Activated T-helper 9 cell treated with anti-CD3 and anti-CD28 coated beads, Interleukin-2, amount 50 U/mL, for 16 hours (primary cell): ENCODE data around the gene KAT8.
A peak's percentile ranks its signal among the peaks of the same experiment; 100 is the strongest.

Experiments used
- DNase-seq: peaks from one replicate; pipeline ENCODE4 v3.0.0-alpha.2; 2020; ENCODE audit warnings: low read depth

KAT8 gene

GRCh38 chr16:31117384-31118222, at the start of gene KAT8:
Gene KAT8, plus strand, starts transcription at chr16:31117664. Its CDS starts 18 bp downstream, at chr16:31117682.
- DNase-seq, result peak; percentile 95

DNA sequence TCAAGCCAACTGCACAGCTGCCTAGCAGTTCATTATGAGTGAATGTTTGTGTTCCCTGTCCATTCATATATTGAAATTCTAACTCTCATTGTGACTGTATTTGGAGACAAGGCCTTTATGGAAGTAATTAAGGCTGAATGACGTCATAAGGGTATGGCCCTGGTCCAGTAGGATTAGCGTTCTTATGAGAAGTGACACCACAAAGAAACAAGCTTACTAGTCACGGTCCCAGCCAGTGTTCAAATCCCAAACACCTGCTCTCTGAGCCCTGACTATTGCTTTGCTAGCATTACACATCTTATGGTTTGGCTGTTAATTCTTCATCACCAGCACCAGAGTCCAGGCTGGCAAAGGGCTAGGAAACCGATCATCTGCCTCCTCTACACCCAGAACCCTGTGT, 45.6 kb upstream of the KAT8 start:
- no peak for DNase-seq

DNA sequence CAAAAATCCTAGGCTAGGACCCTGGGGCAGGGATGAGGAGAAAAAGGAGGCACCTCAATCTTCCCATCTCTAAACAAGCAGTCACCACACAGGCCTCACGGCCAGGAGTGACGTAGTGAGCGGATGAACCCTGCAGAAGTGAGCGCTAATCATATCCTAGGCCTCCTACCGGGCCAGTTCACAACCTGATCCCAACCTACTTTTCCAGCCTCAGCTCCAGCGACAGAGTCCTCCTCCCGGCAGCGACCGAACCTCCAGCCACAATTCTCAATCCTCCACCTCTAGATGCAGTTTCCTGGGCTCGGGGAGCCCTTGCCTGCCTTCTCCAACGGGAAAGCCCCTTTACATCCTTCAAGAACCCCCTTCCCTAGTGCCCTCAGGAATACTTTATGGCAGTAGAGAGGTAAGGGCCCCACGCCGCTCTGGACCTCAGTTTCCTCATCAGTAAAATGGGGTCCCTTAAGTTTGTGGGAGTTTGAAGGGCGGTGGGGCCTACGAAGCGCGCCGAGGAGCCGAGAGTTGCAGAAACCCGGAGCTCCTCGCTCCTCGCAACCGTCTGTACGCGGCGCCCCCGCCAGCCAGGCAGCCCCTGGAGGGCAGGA, 44.8 kb upstream of the KAT8 start:
- DNase-seq, result no peak

DNA sequence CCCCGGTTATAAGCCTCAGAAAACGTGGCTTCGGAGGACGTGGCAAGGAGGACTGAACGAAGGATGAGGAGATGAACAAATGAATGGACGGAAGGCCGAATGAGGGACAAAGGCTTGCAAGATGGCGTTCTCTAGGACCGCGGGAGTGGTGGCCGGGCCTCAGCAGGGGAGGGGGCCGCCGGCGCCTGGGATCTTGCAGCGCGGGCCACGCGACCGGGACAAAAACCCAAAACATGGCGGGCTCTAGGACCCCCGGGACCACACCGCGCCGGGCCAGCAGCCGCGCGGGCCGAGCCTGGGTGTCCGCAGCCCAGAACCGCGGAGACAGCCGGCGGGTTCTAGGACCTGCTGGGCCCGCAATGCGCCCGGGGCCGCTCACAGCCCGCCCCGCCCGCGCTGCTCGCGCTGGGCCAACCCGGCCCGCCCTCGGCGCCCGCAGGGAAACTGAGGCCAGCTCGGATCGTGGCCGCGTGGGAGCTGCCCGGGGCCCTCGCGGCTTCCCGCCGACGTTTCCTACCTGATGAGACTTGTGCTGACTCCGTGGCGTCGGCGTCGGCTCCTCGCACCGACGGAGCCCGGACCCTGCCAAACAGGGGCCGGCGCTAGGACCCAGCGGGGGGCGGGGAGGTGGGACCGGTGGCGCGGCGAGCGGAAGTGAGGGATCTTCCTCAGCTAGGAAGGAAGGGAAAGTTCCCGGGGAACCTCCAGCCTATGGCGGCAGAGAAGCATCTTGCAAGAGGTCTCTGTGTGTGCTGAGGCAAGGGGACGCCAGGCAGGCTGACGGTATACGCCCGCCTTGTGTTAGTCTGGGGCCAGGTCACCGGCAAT, 44.1 kb upstream of the KAT8 start:
- peak; percentile 80 for DNase-seq

DNA sequence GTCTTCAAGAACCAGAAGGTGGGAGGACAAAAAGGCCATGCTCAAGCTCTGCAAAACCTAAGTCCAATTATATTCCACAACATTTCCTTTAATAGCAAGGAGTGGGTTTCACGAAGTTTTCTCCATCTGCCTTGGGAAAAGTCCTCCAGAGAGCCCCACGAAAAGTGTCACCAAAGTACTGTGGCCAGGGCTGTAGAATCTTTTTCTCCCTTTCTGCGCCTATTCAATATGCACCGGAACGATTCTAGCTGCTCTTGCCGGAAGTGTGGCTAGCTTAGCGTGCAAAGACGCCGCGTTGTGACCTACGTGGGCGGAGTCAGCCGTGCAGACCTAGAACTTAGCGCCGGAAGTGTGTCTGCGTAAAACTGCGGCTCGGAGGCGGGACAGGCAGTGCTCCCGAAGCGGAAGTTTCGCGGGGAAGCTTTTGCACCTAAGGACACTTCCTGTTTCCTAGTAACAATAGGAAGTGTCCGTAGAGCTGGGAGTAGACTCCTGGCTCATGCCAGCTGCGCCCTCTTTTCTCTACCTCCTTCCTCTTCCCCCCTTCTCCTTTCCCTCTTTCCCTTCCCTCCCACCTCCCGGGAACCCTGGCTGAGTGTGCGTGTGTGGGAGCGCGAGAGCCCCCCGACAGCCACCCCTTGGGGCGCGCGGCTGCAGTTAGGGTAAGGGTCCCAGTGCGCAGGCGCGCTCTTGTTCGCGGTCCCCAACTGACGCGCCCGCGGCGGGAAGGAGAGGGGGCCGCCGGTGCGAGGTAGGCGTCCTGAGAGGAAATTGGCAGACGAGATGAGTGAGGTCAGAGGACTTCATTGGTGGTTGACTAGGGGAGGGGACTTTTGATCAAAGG, 43.3 kb upstream of the KAT8 start, which contains the start of the genes ZNF646 and ZNF668:
TSS of gene ZNF646 (plus strand) at position 453 of the 844 bp plus-strand sequence. CDS start 1,903 bp downstream, outside the sequence.
TSS of gene ZNF668 (minus strand) at position 271 of the 844 bp plus-strand sequence. CDS start 9,781 bp downstream, outside the sequence.
- peak; percentile 96 for DNase-seq

DNA sequence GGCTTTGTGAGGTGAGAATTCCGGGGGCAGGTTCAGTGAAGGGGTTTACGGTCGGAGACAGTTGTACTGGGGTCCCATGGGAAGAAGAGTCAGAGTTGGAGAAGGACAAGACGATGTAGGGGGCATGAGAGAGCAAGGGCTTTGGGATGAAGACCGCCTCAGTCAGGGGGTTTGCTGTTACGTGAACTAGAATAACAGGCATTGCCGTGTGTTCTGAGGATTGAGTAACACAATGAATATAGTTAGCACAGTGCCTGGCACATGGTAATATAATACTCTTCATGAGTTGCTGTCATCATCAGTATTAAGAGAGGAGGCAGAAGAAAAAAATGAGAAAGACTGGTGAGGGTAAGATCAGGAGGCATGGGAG, 42.7 kb upstream of the KAT8 start:
- DNase-seq, result no peak

- DNase-seq, result no peak
Observed at GRCh38 chr16:31076319-31076718, 41.1 kb upstream of the KAT8 start.

DNA sequence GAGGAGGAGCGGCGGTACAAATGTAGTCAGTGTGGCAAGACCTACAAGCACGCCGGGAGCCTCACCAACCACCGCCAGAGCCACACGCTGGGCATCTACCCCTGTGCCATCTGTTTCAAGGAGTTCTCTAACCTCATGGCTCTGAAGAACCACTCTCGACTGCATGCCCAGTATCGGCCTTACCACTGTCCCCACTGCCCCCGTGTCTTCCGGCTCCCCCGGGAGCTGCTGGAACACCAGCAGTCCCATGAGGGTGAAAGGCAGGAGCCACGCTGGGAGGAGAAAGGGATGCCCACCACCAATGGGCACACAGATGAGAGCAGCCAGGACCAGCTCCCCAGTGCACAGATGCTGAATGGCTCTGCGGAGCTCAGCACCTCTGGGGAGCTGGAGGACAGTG, 40.4 kb upstream of the KAT8 start:
- DNase-seq, result no peak

DNA sequence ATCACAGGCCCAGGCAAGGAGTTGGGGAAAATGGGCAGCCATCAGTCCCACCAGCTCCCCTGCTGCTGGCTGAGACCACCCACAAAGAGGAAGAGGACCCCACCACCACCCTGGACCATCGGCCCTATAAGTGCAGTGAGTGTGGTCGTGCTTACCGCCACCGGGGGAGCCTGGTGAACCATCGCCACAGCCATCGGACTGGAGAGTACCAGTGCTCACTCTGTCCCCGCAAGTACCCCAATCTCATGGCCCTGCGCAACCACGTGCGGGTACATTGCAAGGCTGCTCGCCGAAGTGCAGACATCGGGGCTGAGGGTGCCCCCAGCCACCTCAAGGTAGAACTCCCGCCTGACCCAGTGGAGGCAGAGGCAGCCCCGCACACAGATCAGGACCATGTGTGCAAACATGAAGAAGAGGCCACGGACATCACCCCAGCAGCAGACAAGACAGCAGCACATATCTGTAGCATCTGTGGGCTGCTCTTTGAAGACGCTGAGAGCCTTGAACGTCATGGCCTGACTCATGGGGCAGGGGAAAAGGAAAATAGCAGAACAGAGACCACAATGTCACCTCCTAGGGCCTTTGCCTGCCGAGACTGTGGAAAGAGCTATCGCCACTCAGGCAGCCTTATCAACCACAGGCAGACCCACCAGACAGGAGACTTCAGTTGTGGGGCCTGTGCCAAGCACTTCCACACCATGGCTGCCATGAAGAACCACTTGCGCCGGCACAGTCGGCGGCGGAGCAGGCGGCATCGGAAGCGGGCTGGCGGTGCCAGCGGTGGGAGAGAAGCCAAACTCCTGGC, 39.7 kb upstream of the KAT8 start:
- DNase-seq, result no peak

DNA sequence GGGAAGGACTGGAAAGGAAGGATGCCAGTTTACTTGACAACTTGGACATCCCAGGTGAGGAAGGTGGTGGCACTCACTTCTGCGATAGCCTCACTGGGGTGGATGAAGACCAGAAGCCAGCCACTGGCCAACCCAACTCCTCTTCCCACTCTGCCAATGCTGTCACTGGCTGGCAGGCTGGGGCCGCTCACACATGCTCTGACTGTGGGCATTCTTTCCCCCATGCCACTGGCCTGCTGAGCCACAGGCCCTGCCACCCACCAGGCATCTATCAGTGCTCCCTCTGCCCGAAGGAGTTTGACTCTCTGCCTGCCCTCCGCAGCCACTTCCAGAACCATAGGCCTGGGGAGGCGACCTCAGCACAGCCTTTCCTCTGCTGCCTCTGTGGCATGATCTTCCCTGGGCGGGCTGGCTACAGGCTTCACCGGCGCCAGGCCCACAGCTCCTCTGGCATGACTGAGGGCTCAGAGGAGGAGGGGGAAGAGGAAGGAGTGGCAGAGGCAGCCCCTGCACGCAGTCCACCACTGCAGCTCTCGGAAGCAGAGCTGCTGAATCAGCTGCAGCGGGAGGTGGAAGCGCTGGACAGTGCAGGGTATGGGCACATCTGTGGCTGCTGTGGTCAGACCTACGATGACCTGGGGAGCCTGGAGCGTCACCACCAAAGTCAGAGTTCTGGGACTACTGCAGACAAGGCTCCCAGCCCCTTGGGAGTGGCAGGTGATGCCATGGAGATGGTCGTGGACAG, 38.7 kb upstream of the KAT8 start:
- DNase-seq, result no peak

- no peak for DNase-seq
Observed at GRCh38 chr16:31079342-31079944, 38.0 kb upstream of the KAT8 start.

- DNase-seq, result no peak
Observed at GRCh38 chr16:31080035-31080629, 37.3 kb upstream of the KAT8 start.

DNA sequence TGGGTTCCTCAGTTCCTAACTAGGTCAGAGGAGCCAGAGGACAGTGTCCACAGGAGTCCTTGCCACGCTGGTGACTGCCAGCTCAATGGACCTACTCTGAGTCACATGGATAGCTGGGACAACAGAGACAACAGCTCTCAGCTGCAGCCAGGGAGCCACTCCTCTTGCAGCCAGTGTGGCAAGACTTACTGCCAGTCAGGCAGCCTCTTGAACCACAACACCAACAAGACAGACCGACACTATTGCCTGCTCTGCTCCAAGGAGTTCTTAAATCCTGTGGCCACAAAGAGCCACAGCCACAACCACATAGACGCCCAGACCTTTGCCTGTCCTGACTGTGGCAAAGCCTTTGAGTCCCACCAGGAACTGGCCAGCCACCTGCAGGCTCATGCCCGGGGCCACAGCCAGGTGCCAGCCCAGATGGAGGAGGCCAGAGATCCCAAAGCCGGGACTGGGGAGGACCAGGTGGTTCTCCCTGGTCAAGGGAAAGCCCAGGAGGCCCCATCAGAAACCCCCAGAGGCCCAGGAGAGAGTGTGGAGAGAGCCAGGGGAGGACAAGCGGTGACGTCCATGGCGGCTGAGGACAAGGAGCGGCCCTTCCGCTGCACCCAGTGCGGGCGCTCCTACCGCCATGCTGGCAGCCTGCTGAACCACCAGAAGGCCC, 36.6 kb upstream of the KAT8 start:
- no peak for DNase-seq

GRCh38 chr16:31081428-31082351, 35.8 kb upstream of the KAT8 start:
- DNase-seq, result no peak

DNA sequence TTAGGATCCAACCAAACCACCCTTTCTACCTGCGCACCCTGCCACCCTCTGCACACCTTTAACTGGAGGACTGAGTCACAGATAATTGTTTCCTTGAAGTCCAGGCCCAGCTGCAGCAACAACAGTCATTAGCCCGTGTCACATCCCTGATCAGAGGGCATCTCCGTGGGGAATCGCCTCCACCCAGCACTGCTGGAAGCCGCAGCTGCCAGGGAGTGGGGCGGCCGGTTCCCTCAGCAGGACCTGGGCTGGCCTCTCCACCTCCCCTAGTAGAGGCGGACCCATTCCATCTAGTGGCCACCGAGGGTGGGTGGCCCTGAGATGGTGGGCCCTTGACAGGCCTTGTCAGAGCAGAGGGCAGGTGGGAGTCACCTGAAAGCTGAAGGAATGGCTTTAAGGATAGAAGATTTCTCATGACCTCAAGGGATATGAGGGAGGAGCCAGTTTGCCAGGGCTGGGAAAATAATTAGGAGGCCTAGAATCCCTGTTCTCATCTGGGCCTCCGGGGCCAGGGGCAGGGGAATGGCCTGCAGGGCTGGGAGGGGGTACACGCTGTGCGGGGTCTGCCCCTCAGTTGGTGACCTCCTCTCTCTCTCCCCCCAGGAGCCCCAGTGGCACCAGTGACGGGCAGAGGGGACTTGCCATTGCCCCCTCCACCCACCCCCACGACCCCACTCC, 35.0 kb upstream of the KAT8 start:
- DNase-seq, result no peak

- no peak for DNase-seq
Observed at GRCh38 chr16:31083081-31083480, 34.4 kb upstream of the KAT8 start.

- no peak for DNase-seq
Observed at GRCh38 chr16:31083556-31083955, 33.9 kb upstream of the KAT8 start.
